ENCODE measurements around the gene MUC15.

DNA sequence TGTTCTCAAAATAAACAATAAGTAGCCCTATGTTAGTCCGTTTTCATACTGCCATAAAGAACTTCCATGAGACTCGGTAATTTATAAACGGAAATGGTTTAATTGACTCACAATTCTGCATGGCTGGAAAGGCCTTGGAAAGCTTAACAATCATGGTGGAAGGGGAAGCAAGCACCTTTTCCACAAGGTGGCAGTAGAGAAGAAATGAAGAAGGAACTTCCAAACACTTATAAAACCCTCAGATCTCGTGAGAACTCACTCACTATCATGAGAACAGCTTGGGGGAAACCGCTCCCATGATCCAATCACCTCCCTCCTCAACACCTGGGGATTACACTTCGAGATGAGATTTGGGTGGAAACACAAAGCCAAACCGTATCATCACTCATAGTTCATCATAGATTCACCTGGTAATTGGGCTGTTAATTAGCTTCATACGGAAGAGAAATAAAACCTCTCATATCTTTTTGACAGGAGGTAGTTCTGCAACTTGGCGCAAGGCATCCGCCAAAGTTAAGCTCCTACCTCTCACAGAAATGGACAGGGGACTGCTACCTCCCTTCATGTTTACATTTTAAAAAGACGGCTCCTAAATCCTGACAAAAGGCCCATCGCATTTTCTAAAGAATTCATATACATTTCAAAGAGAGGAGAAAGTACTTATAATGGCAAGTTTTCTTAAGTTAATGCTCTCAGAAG is 49.0 kb downstream of the MUC15 start:
- no peak for TF ChIP-seq GLIS3 (CRISPR knock-in tag; IDR thresholded peaks at IDR 0.05)
- TF ChIP-seq ARNTL (CRISPR knock-in tag; IDR thresholded peaks at IDR 0.05; ENCODE audit: borderline replicate concordance, low read depth) = no peak
- no peak for TF ChIP-seq ISL1 (CRISPR knock-in tag; IDR thresholded peaks at IDR 0.05)
- TF ChIP-seq, protein P1, sequence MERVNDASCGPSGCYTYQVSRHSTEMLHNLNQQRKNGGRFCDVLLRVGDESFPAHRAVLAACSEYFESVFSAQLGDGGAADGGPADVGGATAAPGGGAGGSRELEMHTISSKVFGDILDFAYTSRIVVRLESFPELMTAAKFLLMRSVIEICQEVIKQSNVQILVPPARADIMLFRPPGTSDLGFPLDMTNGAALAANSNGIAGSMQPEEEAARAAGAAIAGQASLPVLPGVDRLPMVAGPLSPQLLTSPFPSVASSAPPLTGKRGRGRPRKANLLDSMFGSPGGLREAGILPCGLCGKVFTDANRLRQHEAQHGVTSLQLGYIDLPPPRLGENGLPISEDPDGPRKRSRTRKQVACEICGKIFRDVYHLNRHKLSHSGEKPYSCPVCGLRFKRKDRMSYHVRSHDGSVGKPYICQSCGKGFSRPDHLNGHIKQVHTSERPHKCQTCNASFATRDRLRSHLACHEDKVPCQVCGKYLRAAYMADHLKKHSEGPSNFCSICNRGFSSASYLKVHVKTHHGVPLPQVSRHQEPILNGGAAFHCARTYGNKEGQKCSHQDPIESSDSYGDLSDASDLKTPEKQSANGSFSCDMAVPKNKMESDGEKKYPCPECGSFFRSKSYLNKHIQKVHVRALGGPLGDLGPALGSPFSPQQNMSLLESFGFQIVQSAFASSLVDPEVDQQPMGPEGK (CRISPR knock-in tag; IDR thresholded peaks at IDR 0.05; ENCODE audit: borderline replicate concordance) = no peak
- TF ChIP-seq, protein P2, sequence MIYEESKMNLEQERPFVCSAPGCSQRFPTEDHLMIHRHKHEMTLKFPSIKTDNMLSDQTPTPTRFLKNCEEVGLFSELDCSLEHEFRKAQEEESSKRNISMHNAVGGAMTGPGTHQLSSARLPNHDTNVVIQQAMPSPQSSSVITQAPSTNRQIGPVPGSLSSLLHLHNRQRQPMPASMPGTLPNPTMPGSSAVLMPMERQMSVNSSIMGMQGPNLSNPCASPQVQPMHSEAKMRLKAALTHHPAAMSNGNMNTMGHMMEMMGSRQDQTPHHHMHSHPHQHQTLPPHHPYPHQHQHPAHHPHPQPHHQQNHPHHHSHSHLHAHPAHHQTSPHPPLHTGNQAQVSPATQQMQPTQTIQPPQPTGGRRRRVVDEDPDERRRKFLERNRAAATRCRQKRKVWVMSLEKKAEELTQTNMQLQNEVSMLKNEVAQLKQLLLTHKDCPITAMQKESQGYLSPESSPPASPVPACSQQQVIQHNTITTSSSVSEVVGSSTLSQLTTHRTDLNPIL (CRISPR knock-in tag; IDR thresholded peaks at IDR 0.05; ENCODE audit: low read depth) = no peak
- TF ChIP-seq, protein P3, sequence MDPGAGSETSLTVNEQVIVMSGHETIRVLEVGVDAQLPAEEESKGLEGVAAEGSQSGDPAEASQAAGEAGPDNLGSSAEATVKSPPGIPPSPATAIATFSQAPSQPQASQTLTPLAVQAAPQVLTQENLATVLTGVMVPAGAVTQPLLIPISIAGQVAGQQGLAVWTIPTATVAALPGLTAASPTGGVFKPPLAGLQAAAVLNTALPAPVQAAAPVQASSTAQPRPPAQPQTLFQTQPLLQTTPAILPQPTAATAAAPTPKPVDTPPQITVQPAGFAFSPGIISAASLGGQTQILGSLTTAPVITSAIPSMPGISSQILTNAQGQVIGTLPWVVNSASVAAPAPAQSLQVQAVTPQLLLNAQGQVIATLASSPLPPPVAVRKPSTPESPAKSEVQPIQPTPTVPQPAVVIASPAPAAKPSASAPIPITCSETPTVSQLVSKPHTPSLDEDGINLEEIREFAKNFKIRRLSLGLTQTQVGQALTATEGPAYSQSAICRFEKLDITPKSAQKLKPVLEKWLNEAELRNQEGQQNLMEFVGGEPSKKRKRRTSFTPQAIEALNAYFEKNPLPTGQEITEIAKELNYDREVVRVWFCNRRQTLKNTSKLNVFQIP (CRISPR knock-in tag; IDR thresholded peaks at IDR 0.05; ENCODE audit: borderline replicate concordance, low read depth) = no peak
- no peak for TF ChIP-seq TCF4 (CRISPR knock-in tag; IDR thresholded peaks at IDR 0.05; ENCODE audit: borderline replicate concordance)
- no peak for TF ChIP-seq ZNF8 (CRISPR knock-in tag; IDR thresholded peaks at IDR 0.05)

Data from SK-N-SH treated with all-trans-retinoic acid at 6 μM for 48 hours (cell line).